GM18526 (cell line): Measurements from ENCODE around the gene MTHFS.

ENCODE experiments used
- POLR2A ChIP-seq: IDR thresholded peaks from 3 replicates; pipeline ENCODE4 v1.6.1; 2011; ENCODE audit not compliant: insufficient read length; ENCODE audit errors: extremely low read depth

Gene MTHFS

GRCh38 chr15:79896634-79897379, at the start of gene MTHFS:
Gene MTHFS (minus strand): TSS chr15:79897014. CDS start chr15:79896988, 26 bp downstream.
- peak; percentile 77 for TF ChIP-seq POLR2A

GRCh38 chr15:79944622-79945021, 47.8 kb upstream of the MTHFS start:
- TF ChIP-seq POLR2A: no peak

- TF ChIP-seq POLR2A: no peak
Observed at GRCh38 chr15:79943820-79944219, 47.0 kb upstream of the MTHFS start.

- TF ChIP-seq POLR2A: no peak
Observed at GRCh38 chr15:79942741-79943481, 46.1 kb upstream of the MTHFS start.

- TF ChIP-seq POLR2A: no peak
Observed at GRCh38 chr15:79939399-79939798, 42.6 kb upstream of the MTHFS start.

- TF ChIP-seq POLR2A: no peak
Observed at GRCh38 chr15:79938143-79938542, 41.3 kb upstream of the MTHFS start.

- no peak for TF ChIP-seq POLR2A
Observed at GRCh38 chr15:79933231-79933630, 36.4 kb upstream of the MTHFS start.

GRCh38 chr15:79932447-79932846, 35.6 kb upstream of the MTHFS start:
- TF ChIP-seq POLR2A: no peak

GRCh38 chr15:79930516-79930915, 33.7 kb upstream of the MTHFS start:
- no peak for TF ChIP-seq POLR2A

GRCh38 chr15:79929412-79929811, 32.6 kb upstream of the MTHFS start:
- no peak for TF ChIP-seq POLR2A

- TF ChIP-seq POLR2A: no peak
Observed at GRCh38 chr15:79924379-79924778, 27.6 kb upstream of the MTHFS start.

- peak; percentile 96 for TF ChIP-seq POLR2A
Observed at GRCh38 chr15:79923515-79924169, 26.8 kb upstream of the MTHFS start.

- no peak for TF ChIP-seq POLR2A
Observed at GRCh38 chr15:79923079-79923514, 26.3 kb upstream of the MTHFS start.

GRCh38 chr15:79922512-79923078, 25.8 kb upstream of the MTHFS start:
- no peak for TF ChIP-seq POLR2A

- no peak for TF ChIP-seq POLR2A
Observed at GRCh38 chr15:79919749-79920511, 23.1 kb upstream of the MTHFS start.
